ELR (cell line): ENCODE results near the gene GCC2.
A peak's percentile ranks its signal among the peaks of the same experiment; 100 is the strongest.
"Not testable (repeated sequence)": the region's sequence is repeated elsewhere in the genome, so short reads cannot be mapped to it uniquely, and the experiment has no call there.

Experiments
- DNase-seq: peaks from one replicate; pipeline ENCODE4 v3.0.0-alpha.2; 2015; ENCODE audit warnings: low read depth

GCC2 gene

GRCh38 chr2:108448678-108449409 lies at the start of gene GCC2:
Gene GCC2 (plus strand): TSS chr2:108449206. CDS start chr2:108449275, 69 bp downstream.
- DNase-seq, result peak; percentile 96

- DNase-seq, result peak; percentile 10
Observed at GRCh38 chr2:108399479-108399878, 49.5 kb upstream of the GCC2 start.

GRCh38 chr2:108401800-108402199 lies 47.2 kb upstream of the GCC2 start:
- no peak for DNase-seq

GRCh38 chr2:108403494-108403893 lies 45.5 kb upstream of the GCC2 start:
- peak; percentile 87 for DNase-seq

GRCh38 chr2:108404784-108405397 lies 44.1 kb upstream of the GCC2 start:
- no peak for DNase-seq

GRCh38 chr2:108407864-108408729 lies 40.9 kb upstream of the GCC2 start:
- DNase-seq, result no peak

GRCh38 chr2:108409768-108410167 lies 39.2 kb upstream of the GCC2 start:
- peak; percentile 44 for DNase-seq

GRCh38 chr2:108412995-108413710 lies 35.9 kb upstream of the GCC2 start:
- peak; percentile 98 for DNase-seq

- DNase-seq, result peak; percentile 15
Observed at GRCh38 chr2:108413711-108414095, 35.3 kb upstream of the GCC2 start.

GRCh38 chr2:108414256-108414876 lies 34.6 kb upstream of the GCC2 start:
- peak; percentile 44 for DNase-seq

GRCh38 chr2:108414945-108415344 lies 34.1 kb upstream of the GCC2 start:
- no peak for DNase-seq

GRCh38 chr2:108417254-108417653 lies 31.8 kb upstream of the GCC2 start:
- DNase-seq, result peak; percentile 16

- no peak for DNase-seq
Observed at GRCh38 chr2:108418416-108418815, 30.6 kb upstream of the GCC2 start.

GRCh38 chr2:108423067-108423466 lies 25.9 kb upstream of the GCC2 start:
- DNase-seq, result no peak

GRCh38 chr2:108423502-108424251 lies 25.3 kb upstream of the GCC2 start:
- no peak for DNase-seq

GRCh38 chr2:108428286-108429009 lies 20.6 kb upstream of the GCC2 start:
- DNase-seq, result no peak

GRCh38 chr2:108435578-108435977 lies 13.4 kb upstream of the GCC2 start:
- DNase-seq, result not testable (repeated sequence)

GRCh38 chr2:108436976-108437375 lies 12.0 kb upstream of the GCC2 start:
- no peak for DNase-seq

- DNase-seq, result no peak
Observed at GRCh38 chr2:108441712-108442111, 7.3 kb upstream of the GCC2 start.
